Loucy (cell line): ENCODE data around the gene ATF2.

Experiments
- H2AFZ ChIP-seq: fragments of 200-600 bp; sonication (generic); 2 replicates; pipeline ENCODE4 v1.6.0; 2016; ENCODE audit warnings: antibody characterized with exemption, mild to moderate bottlenecking, low read length, moderate library complexity
- H3F3A ChIP-seq: fragments of 200-600 bp; 2 replicates; pipeline ENCODE4 v1.6.0; 2016; ENCODE audit warnings: antibody characterized with exemption, low read depth, mild to moderate bottlenecking
- H3K27me3 ChIP-seq: fragments of 200-600 bp; sonication (generic); 2 replicates; pipeline ENCODE4 v1.6.1; 2014; ENCODE audit warnings: low read length, mild to moderate bottlenecking; ENCODE audit not compliant: insufficient read depth, poor library complexity, severe bottlenecking
- H3K36me3 ChIP-seq: fragments of 200-600 bp; sonication (generic); 2 replicates; pipeline ENCODE4 v1.6.1; 2016; ENCODE audit warnings: low read length; ENCODE audit not compliant: insufficient read depth
- H3K4me1 ChIP-seq: fragments of 200-600 bp; sonication (generic); 2 replicates; pipeline ENCODE4 v1.5.1; 2014; ENCODE audit warnings: low read length, mild to moderate bottlenecking; ENCODE audit not compliant: insufficient read depth, poor library complexity, severe bottlenecking
- H3K4me2 ChIP-seq: fragments of 200-600 bp; sonication (generic); 2 replicates; pipeline ENCODE4 v1.6.0; 2014; ENCODE audit warnings: antibody characterized with exemption, low read length, low read depth, mild to moderate bottlenecking; ENCODE audit not compliant: poor library complexity, severe bottlenecking
- H3K4me3 ChIP-seq: fragments of 200-600 bp; sonication (generic); 2 replicates; pipeline ENCODE4 v1.5.1; 2014; ENCODE audit warnings: low read length, mild to moderate bottlenecking, mixed read lengths; ENCODE audit not compliant: poor library complexity, severe bottlenecking
- H3K79me2 ChIP-seq: fragments of 200-600 bp; sonication (generic); 2 replicates; pipeline ENCODE4 v1.6.1; 2014; ENCODE audit warnings: low read length; ENCODE audit not compliant: insufficient read depth
- H3K9ac ChIP-seq: fragments of 200-600 bp; sonication (generic); 2 replicates; pipeline ENCODE4 v1.6.0; 2014; ENCODE audit warnings: mild to moderate bottlenecking, low read depth, low read length, moderate library complexity; ENCODE audit not compliant: poor library complexity, severe bottlenecking
- H3K9me2 ChIP-seq: fragments of 200-600 bp; sonication (generic); replicated peaks from 2 replicates; pipeline ENCODE4 v1.6.1; 2016; ENCODE audit warnings: low read depth, low read length, mixed read lengths
- H3K9me3 ChIP-seq: fragments of 200-600 bp; sonication (generic); 2 replicates; pipeline ENCODE4 v1.6.1; 2014; ENCODE audit warnings: mild to moderate bottlenecking, antibody characterized with exemption, low read length, low read depth; ENCODE audit not compliant: insufficient read depth
- H4K20me1 ChIP-seq: fragments of 200-600 bp; sonication (generic); 2 replicates; pipeline ENCODE4 v1.6.0; 2014; ENCODE audit warnings: antibody characterized with exemption, low read length, mild to moderate bottlenecking; ENCODE audit not compliant: insufficient read depth, poor library complexity, severe bottlenecking
- CTCF ChIP-seq: fragments of 200-600 bp; sonication (generic); conservative IDR thresholded peaks from 2 replicates; pipeline ENCODE4 v1.5.1; 2014; ENCODE audit warnings: mild to moderate bottlenecking, antibody characterized with exemption, low read length
- EZH2phosphoT487 ChIP-seq: fragments of 200-600 bp; IDR thresholded peaks from 2 replicates; pipeline ENCODE4 v1.6.1; 2018; ENCODE audit warnings: antibody characterized with exemption, mild to moderate bottlenecking, moderate library complexity, borderline replicate concordance

ATF2 gene

DNA sequence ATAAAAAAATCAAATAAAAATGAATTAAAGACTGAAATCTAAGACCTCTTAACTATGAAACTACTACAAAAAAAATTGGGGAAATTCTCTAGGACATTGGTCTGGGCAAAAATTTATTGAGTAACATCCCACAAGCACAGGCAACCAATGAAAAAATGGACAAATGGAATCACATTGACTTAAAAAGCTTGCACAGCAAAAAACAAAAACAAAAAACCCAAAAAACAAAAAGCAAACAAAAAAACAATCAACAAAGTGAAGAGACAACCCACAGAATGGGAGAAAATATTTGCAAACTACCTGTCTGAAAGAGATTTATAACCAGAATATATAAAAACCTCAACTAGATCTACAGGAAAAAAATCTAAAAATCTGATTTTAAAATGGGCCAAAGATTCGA lies 99.5 kb downstream of the ATF2 start:
- Histone ChIP-seq H3K9me3 (peaks cover 2% of the 10 kb centered on the region; the same call in 1 of the 2 replicates), H3K36me3 (peaks cover 24% of the 10 kb centered on the region), H2AFZ (no peak overlapping the region), H3K9me2 (no peaks in the 10 kb centered on the region), H3K79me2 (no peaks in the 10 kb centered on the region), H4K20me1 (no peaks in the 10 kb centered on the region), H3K4me1 (no peaks in the 10 kb centered on the region), H3K27me3 (no peaks in the 10 kb centered on the region), H3K4me2 (no peak overlapping the region), H3K4me3 (no peak overlapping the region), H3F3A (no peaks in the 10 kb centered on the region), H3K9ac (no peak overlapping the region)
- TF ChIP-seq EZH2phosphoT487 (no peak), CTCF (no peak)

- H3K4me1 ChIP-seq: no peaks in the 10 kb centered on the region
Observed at GRCh38 chr2:175066411-175066810, 101.6 kb downstream of the ATF2 start.

DNA sequence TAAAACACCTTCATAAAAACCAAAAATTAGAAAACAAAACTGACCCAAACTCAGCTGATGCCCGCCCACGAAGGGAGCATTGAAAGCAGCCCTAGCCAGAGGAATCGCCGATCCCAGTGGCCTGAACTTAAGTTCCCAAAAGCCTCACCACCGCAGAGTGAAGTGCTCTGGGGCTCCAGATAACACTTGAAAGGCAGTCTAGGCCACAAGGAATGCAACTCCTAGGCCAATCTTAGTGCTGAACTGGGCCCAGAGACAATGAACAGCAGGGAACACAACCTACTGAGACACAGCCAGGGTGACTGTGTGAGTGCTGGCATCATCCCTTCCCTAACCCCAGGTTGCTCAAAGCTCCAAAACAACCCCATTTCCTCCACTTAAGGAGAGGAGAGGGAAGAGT lies 103.2 kb downstream of the ATF2 start:
- no peak for TF ChIP-seq CTCF
- TF ChIP-seq EZH2phosphoT487: no peak
- no peak overlapping the region for H2AFZ ChIP-seq
- no peaks in the 10 kb centered on the region for H3F3A ChIP-seq
- H3K36me3 ChIP-seq: peaks cover 11% of the 10 kb centered on the region
- H4K20me1 ChIP-seq: no peaks in the 10 kb centered on the region
- H3K9me2 ChIP-seq: no peaks in the 10 kb centered on the region
- no peaks in the 10 kb centered on the region for H3K4me1 ChIP-seq
- H3K9ac ChIP-seq: no peak overlapping the region
- no peak overlapping the region for H3K4me2 ChIP-seq
- H3K9me3 ChIP-seq: peaks cover 7% of the 10 kb centered on the region; the same call in 1 of the 2 replicates
- H3K27me3 ChIP-seq: no peaks in the 10 kb centered on the region
- no peaks in the 10 kb centered on the region for H3K79me2 ChIP-seq
- no peak overlapping the region for H3K4me3 ChIP-seq

More at GRCh38 chr2:175066411-175066810, 101.6 kb downstream of the ATF2 start:
- H3K9ac ChIP-seq: no peak overlapping the region
- H3K79me2 ChIP-seq: no peaks in the 10 kb centered on the region
- no peaks in the 10 kb centered on the region for H3K9me2 ChIP-seq
- no peaks in the 10 kb centered on the region for H4K20me1 ChIP-seq
- H3K4me2 ChIP-seq: no peak overlapping the region
- TF ChIP-seq EZH2phosphoT487 (no peak), CTCF (no peak)
- H3K4me3 ChIP-seq: no peak overlapping the region
- H3K9me3 ChIP-seq: peaks cover 7% of the 10 kb centered on the region; the same call in 1 of the 2 replicates
- H3K36me3 ChIP-seq: peaks cover 18% of the 10 kb centered on the region
- H2AFZ ChIP-seq: no peak overlapping the region
- no peaks in the 10 kb centered on the region for H3K27me3 ChIP-seq
- H3F3A ChIP-seq: no peaks in the 10 kb centered on the region
